Muscle of leg (tissue), 11 donors: ENCODE results near the gene ZSCAN2. TPM values are rescaled to one million over a fixed set of nuclear protein-coding genes. Genes with fewer than 3 reads are reported as not detected.

Experiments
- DNase-seq: peaks from one replicate; pipeline ENCODE4 v3.0.0; 2013
- H3K27ac ChIP-seq: one replicate; pipeline ENCODE4 v1.5.1; 2013; ENCODE audit warnings: mild to moderate bottlenecking, low read length, control low read depth
- H3K27me3 ChIP-seq: one replicate; pipeline ENCODE4 v1.6.1; 2013; ENCODE audit warnings: low read length; ENCODE audit not compliant: control insufficient read depth, insufficient read depth
- H3K36me3 ChIP-seq: one replicate; pipeline ENCODE4 v1.6.1; 2013; ENCODE audit warnings: low read length; ENCODE audit not compliant: control insufficient read depth, insufficient read depth
- H3K4me1 ChIP-seq: one replicate; pipeline ENCODE4 v1.6.1; 2013; ENCODE audit warnings: low read length; ENCODE audit not compliant: control insufficient read depth, insufficient read depth
- H3K4me3 ChIP-seq: one replicate; pipeline ENCODE4 v1.5.1; 2013; ENCODE audit warnings: low read length, control low read depth
- H3K9me3 ChIP-seq: replicated peaks from 2 replicates; pipeline ENCODE4 v1.6.1; 2013; ENCODE audit warnings: low read depth, low read length; ENCODE audit not compliant: control insufficient read depth
- WGBS: methylation state at CpG from one replicate; pipeline ENCODE4 v1.1.5; 2013; ENCODE audit warnings: missing lambda C conversion rate; ENCODE audit not compliant: insufficient coverage; 5-methylcytosine and 5-hydroxymethylcytosine counted together
- polyA plus RNA-seq, 8 donors: library from polyadenylated mRNA; unstranded; fragments of 120-200 nt; gene quantifications; one replicate each; pipeline versions ENCODE4 v1.2.1 to v1.2.3, GENCODE V29; 2013; ENCODE audit warnings: inconsistent platforms in 1 of 8, low replicate concordance in 1 of 8; ENCODE audit not compliant: insufficient read length in 8 of 8, insufficient read depth in 1 of 8
- total RNA-seq: library from RNA; stranded (reverse); fragments of 120-200 nt; gene quantifications from one replicate; pipeline ENCODE4 v1.2.4, GENCODE V29; 2013

Gene ZSCAN2
- total and polyA plus RNA-seq, 9 donors, result 10.5 to 13.0 (median 11.9) TPM

DNA sequence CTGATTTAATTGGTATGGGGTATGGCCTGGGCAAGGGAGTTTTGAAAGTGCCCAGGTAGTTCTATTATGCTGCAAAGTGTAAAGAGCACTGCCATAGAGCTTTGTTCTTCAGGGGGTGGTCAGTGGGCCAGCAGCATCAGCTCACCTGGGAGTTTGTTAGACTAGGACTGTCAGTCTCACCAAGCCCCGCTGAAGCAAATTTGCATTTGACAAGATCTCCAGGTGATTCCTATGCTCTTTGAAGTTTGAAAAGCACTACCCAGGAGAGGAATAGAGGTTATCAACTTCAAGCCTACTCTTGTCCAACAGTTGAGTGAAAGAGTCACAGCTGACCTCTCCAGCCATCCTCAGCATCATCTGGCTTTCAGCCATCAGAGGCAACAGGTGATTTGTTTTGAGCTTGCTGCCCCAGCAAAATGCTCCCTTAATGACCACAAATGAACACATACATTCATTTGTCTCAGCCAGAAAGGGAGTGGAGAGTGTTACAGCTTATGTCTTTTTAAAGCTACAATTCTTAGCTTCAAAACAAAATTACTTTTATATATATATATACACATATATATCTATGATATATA is 8.0 kb downstream of the ZSCAN2 start:
- Histone ChIP-seq H3K9me3 (no peaks in the 10 kb centered on the region), H3K27ac (no peak overlapping the region), H3K4me1 (no peaks in the 10 kb centered on the region), H3K27me3 (no peaks in the 10 kb centered on the region), H3K36me3 (peaks cover 49% of the 10 kb centered on the region), H3K4me3 (no peak overlapping the region)
- DNase-seq, result no peak
- no CpG with 5 or more reads among the region's 1 CpG for WGBS

DNA sequence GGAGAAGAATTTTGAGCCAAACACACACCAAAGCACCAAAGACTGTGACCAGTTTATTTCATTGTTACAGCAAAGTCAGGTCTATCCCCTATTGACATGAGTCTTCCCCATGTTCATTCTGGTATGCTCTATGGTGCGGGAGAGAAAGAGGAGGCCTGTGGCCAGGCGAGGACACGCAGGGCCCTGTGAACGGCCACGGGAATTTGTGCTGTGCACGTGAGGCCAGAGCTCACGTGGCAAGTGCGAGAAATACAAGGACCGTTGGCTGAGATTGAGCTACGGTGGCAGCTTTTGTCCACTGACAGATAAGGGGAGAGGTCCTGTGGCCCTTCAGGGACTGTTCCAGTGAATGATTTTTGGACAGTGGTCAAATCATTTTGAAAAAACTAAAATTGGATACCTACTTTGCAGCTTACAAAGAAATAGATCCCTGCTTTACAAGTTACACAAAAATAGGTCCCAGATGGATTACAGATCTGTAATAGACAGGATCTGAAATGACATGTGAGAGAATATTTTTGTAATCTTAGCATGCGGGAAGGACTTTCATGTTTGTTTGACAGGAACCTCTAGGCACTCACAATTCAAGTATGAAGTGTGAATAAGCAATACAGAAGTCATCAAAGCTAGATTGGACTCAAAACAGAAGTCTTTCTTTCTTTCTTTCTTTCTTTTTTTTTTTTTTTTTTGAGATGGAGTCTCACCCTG is 9.2 kb downstream of the ZSCAN2 start:
- Histone ChIP-seq H3K4me1 (no peaks in the 10 kb centered on the region), H3K36me3 (peaks cover 41% of the 10 kb centered on the region), H3K4me3 (no peak overlapping the region), H3K27me3 (no peaks in the 10 kb centered on the region), H3K9me3 (no peaks in the 10 kb centered on the region), H3K27ac (no peak overlapping the region)
- no peak for DNase-seq
- 87% methylated on average over 10 of the region's 11 CpGs for WGBS

DNA sequence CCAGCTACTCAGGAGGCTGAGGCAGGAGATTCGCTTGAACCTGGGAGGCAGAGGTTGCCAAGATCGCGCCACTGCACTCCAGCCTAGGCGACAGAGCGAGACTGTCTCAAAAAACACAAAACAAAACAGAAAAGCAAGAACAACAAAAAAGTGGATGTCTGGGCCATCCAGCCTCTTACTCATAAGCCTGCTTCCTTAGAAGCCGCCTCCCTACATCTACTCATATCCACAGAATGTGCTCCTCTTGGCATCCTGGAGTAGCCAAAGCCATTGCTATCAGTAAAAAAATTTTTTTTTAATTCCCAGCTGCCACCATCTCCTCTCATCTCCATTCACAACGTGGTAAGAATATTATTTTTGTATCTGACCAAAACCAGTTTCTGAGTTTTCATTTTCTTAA is 10.8 kb downstream of the ZSCAN2 start:
- H3K27me3 ChIP-seq, result no peaks in the 10 kb centered on the region
- DNase-seq, result no peak
- H3K27ac ChIP-seq, result no peak overlapping the region
- H3K9me3 ChIP-seq, result no peaks in the 10 kb centered on the region
- peaks cover 30% of the 10 kb centered on the region for H3K36me3 ChIP-seq
- no peaks in the 10 kb centered on the region for H3K4me1 ChIP-seq
- H3K4me3 ChIP-seq, result no peak overlapping the region
- WGBS, result 98% methylated on average over 6 of the region's 7 CpGs

DNA sequence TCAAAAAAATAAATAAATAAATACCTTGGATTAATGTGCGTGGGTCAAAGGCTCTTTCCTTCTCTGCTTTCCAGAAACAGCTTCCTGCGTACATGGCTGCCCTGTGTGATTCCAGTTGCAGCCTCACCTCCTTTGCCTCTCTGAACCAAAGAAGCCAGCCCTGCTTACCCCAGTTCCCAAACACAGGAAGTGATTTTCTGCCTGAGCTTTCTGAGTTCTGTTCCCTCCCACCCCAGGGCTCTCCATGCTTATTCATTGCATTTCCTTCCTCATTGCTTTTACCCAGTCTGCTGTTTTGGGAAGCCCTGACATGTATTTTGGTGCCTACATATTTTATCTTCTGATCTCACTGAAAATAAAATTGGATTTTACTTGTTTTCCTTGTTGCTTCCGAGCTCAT is 15.4 kb downstream of the ZSCAN2 start:
- WGBS, result 73% methylated on average over 2 of the region's 3 CpGs
- DNase-seq, result peak; percentile 44

DNA sequence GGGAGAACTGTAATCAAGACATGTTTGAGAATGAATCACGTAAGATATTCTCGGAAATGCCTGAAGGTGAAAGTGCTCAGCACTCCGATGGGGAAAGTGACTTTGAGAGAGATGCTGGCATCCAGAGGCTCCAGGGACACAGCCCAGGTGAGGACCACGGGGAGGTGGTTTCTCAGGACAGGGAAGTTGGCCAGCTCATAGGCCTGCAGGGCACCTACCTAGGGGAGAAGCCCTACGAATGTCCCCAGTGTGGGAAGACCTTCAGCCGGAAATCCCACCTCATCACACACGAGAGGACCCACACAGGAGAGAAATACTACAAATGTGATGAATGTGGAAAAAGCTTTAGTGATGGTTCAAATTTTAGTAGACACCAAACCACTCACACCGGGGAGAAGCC is 19.8 kb downstream of the ZSCAN2 start:
- no peak overlapping the region for H3K4me3 ChIP-seq
- DNase-seq, result no peak
- no peaks in the 10 kb centered on the region for H3K4me1 ChIP-seq
- peaks cover 35% of the 10 kb centered on the region for H3K9me3 ChIP-seq
- no peaks in the 10 kb centered on the region for H3K27me3 ChIP-seq
- peaks cover 31% of the 10 kb centered on the region for H3K36me3 ChIP-seq
- WGBS, result 98% methylated on average over 4 of the region's 8 CpGs
- no peak overlapping the region for H3K27ac ChIP-seq

More for the DNA sequence above, 15.4 kb downstream of the ZSCAN2 start:
- Histone ChIP-seq H3K4me3 (no peak overlapping the region), H3K36me3 (peaks cover 15% of the 10 kb centered on the region), H3K4me1 (no peaks in the 10 kb centered on the region), H3K27me3 (no peaks in the 10 kb centered on the region), H3K9me3 (peaks cover 19% of the 10 kb centered on the region), H3K27ac (no peak overlapping the region)

DNA sequence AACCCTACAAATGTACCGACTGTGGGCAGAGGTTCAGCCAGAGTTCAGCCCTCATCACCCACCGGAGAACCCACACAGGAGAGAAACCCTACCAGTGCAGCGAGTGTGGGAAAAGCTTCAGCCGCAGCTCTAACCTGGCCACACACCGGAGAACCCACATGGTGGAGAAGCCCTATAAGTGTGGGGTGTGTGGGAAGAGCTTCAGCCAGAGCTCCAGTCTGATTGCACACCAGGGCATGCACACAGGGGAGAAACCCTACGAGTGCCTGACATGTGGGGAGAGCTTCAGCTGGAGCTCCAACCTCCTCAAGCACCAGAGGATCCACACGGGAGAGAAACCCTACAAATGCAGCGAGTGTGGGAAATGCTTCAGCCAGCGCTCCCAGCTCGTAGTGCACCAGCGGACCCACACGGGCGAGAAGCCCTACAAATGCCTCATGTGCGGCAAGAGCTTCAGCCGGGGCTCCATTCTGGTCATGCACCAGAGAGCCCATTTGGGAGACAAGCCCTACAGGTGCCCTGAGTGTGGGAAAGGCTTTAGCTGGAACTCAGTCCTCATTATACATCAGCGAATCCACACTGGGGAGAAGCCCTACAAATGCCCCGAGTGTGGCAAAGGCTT is 20.7 kb downstream of the ZSCAN2 start:
- Histone ChIP-seq H3K36me3 (peaks cover 28% of the 10 kb centered on the region), H3K4me3 (no peak overlapping the region), H3K27ac (no peak overlapping the region), H3K27me3 (no peaks in the 10 kb centered on the region), H3K4me1 (no peaks in the 10 kb centered on the region), H3K9me3 (peaks cover 35% of the 10 kb centered on the region)
- WGBS, result 98% methylated on average over 11 of the region's 17 CpGs
- no peak for DNase-seq

DNA sequence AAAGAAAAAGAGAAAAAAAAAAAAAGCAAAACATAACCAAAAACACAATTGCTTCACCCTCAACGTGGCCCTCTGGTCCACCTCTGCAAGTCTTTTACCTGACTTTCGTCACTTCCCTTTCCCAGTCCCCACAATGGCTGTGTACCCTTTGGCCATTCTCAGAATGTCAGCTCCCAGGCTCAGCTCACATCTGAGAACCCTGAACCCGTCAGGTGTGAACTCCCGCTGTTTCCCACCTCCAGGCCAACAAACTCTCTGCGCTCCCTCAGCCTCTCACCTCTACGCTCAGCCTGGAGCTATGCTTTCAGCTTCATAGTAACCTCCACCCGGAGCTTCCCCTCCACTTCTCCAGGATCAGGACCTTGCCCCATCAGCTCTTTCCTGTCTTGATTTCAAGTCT is 23.6 kb downstream of the ZSCAN2 start:
- DNase-seq, result no peak
- WGBS, result 78% methylated on average over 5 of the region's 7 CpGs
- H3K27me3 ChIP-seq, result no peaks in the 10 kb centered on the region
- no peaks in the 10 kb centered on the region for H3K4me1 ChIP-seq
- no peak overlapping the region for H3K27ac ChIP-seq
- H3K9me3 ChIP-seq, result peaks cover 34% of the 10 kb centered on the region
- no peak overlapping the region for H3K4me3 ChIP-seq
- H3K36me3 ChIP-seq, result peaks cover 25% of the 10 kb centered on the region

DNA sequence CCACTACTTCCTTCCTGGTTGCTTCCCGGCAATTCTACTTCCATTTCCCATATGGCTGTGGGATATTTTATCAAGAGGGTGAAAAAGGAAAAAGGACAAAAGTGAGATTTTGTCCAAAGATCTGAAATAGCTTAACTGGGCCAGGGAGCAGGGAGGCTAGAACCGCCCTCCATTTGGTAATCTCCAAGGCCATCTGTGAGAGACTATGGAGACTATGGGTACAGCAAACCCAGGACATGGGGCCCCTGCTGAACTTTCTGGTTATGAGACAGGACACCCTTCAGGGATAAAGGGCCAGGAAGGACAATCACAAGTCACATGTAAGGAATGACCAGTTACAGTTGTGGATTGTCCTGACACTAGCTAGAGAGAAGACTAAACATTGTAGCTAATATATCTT is 24.3 kb downstream of the ZSCAN2 start:
- 100% methylated on average over 1 of the region's 2 CpGs for WGBS
- DNase-seq, result no peak
- Histone ChIP-seq H3K4me1 (no peaks in the 10 kb centered on the region), H3K27ac (no peak overlapping the region), H3K4me3 (no peak overlapping the region), H3K27me3 (no peaks in the 10 kb centered on the region), H3K9me3 (peaks cover 27% of the 10 kb centered on the region), H3K36me3 (peaks cover 25% of the 10 kb centered on the region)

DNA sequence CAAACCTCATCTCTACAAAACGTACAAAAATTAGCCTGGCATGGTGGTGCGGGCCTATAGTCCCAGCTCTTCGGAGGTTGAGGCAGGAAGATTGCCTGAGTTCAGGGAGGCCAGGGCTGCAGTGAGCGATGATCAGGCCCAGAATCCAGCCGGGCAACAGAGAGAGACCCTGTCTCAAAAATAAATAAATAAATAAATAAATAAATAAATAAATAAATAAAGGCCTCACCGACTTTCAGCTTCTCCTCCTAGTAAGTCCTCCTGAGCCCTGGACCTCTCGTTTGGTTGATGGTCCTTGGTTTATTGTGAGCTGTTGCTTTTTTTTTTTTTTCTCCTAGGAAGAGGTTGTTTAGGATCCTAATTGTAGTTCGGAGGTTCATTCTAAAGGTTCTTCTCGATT is 28.2 kb downstream of the ZSCAN2 start:
- Histone ChIP-seq H3K27ac (no peak overlapping the region), H3K36me3 (no peaks in the 10 kb centered on the region), H3K4me1 (peaks cover 22% of the 10 kb centered on the region), H3K4me3 (no peak overlapping the region), H3K9me3 (no peaks in the 10 kb centered on the region), H3K27me3 (no peaks in the 10 kb centered on the region)
- 100% methylated on average over 1 of the region's 9 CpGs for WGBS
- DNase-seq, result no peak

DNA sequence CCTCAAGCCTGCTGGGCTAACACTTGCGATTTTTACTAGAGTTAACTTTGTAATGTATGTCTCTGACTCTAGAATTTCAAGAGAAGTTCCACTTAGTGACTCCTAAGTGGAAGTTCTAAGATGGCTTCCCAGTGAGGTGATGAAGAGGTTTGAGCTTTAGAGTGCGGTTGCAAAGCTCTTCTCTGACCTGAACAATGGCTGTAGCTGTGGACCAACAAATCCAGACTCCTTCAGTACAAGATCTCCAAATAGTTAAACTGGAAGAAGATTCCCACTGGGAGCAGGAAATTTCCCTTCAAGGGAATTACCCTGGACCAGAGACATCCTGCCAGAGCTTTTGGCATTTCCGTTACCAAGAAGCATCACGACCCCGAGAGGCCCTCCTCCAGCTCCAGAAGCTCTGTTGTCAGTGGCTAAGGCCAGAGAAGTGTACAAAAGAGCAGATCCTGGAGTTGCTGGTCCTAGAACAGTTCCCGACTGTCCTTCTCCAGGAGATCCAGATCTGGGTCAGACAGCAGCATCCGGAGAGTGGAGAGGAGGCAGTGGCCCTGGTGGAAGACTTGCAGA is 31.0 kb downstream of the ZSCAN2 start:
- Histone ChIP-seq H3K36me3 (peaks cover 9% of the 10 kb centered on the region), H3K4me1 (peaks cover 22% of the 10 kb centered on the region), H3K4me3 (peak overlapping the region; percentile 82), H3K27me3 (no peaks in the 10 kb centered on the region), H3K27ac (peak overlapping the region; percentile 86), H3K9me3 (no peaks in the 10 kb centered on the region)
- WGBS, result 77% methylated on average over 2 of the region's 7 CpGs
- DNase-seq, result no peak
